AG20443 (cell line): ENCODE results near the gene XYLT1.

ENCODE experiments used
- DNase-seq: peaks from one replicate; pipeline ENCODE4 v3.0.0; 2012; ENCODE audit warnings: low spot score, mixed read lengths

XYLT1 gene

GRCh38 chr16:17101646-17102045, 369.1 kb downstream of the XYLT1 start:
- DNase-seq: no peak

GRCh38 chr16:17098685-17099084, 372.1 kb downstream of the XYLT1 start:
- DNase-seq: no peak

GRCh38 chr16:17084130-17084529, 386.6 kb downstream of the XYLT1 start:
- DNase-seq: no peak

- no peak for DNase-seq
These were observed 387.1 kb downstream of the XYLT1 start for GRCh38 chr16:17083628-17084027.

GRCh38 chr16:17082095-17082882, 388.5 kb downstream of the XYLT1 start:
- DNase-seq: no peak

- no peak for DNase-seq
These were observed 390.7 kb downstream of the XYLT1 start for GRCh38 chr16:17080105-17080504.

GRCh38 chr16:17078931-17079631, 391.7 kb downstream of the XYLT1 start:
- no peak for DNase-seq

GRCh38 chr16:17076818-17077498, 393.8 kb downstream of the XYLT1 start:
- DNase-seq: no peak

- DNase-seq: no peak
These were observed 394.5 kb downstream of the XYLT1 start for GRCh38 chr16:17076092-17076754.

GRCh38 chr16:17072104-17072503, 398.7 kb downstream of the XYLT1 start:
- DNase-seq: no peak

GRCh38 chr16:17070882-17071592, 399.7 kb downstream of the XYLT1 start:
- DNase-seq: no peak

- no peak for DNase-seq
These were observed 401.1 kb downstream of the XYLT1 start for GRCh38 chr16:17069681-17070080.

- no peak for DNase-seq
These were observed 402.2 kb downstream of the XYLT1 start for GRCh38 chr16:17068524-17068923.

GRCh38 chr16:17067882-17068281, 402.9 kb downstream of the XYLT1 start:
- DNase-seq: no peak

- no peak for DNase-seq
These were observed 407.3 kb downstream of the XYLT1 start for GRCh38 chr16:17063201-17064139.

GRCh38 chr16:17062676-17063075, 408.1 kb downstream of the XYLT1 start:
- DNase-seq: no peak

- no peak for DNase-seq
These were observed 409.4 kb downstream of the XYLT1 start for GRCh38 chr16:17061326-17061725.

GRCh38 chr16:17058471-17058870, 412.3 kb downstream of the XYLT1 start:
- DNase-seq: no peak

GRCh38 chr16:17056666-17057065, 414.1 kb downstream of the XYLT1 start:
- DNase-seq: no peak

- no peak for DNase-seq
These were observed 417.1 kb downstream of the XYLT1 start for GRCh38 chr16:17053536-17054160.
